IMR-90 (cell line): ENCODE data around the gene AUTS2. TPM values are rescaled to one million over a fixed set of nuclear protein-coding genes. Genes with fewer than 3 reads are reported as not detected.

Source experiments
- ATAC-seq: fragments of 200-7000 bp; cut with Tn5 transposase; 2 replicates; pipeline ENCODE4 v1.9.1; 2020; ENCODE audit warnings: low read depth, mild to moderate bottlenecking, moderate library complexity
- BruUV-seq: library from RNA; stranded (reverse); fragments of 400-500 nt; replicated peaks from 2 replicates; lab custom pipeline; 2021; lab: Mats Ljungman, UMichigan
- CTCF ChIA-PET: fragments of 300-600 bp; formaldehyde crosslinking; extraction: SDS; loops from one replicate; lab custom pipeline; 2021; ENCODE audit warnings: antibody characterized with exemption; lab: Yijun Ruan, JAX
- POLR2A ChIA-PET: fragments of 300-600 bp; sonication (Branson Sonifier 250); formaldehyde crosslinking; loops from one replicate; lab custom pipeline; 2022; ENCODE audit warnings: antibody characterized with exemption; ENCODE audit not compliant: unreplicated experiment; lab: Charles Lee
- DNase-seq: peaks from one replicate; pipeline ENCODE4 v3.0.0; 2013
- H2AFZ ChIP-seq: replicated peaks from 2 replicates; pipeline ENCODE3; 2013; ENCODE audit warnings: low read length, mild to moderate bottlenecking; ENCODE audit not compliant: poor library complexity
- H2AK5ac ChIP-seq: 2 replicates; pipeline ENCODE4 v1.6.1; 2013; ENCODE audit warnings: low read depth, low read length, inconsistent platforms
- H2AK9ac ChIP-seq: replicated peaks from 2 replicates; pipeline ENCODE3; 2013; ENCODE audit warnings: mild to moderate bottlenecking, low read depth, low read length, moderate library complexity; ENCODE audit not compliant: poor library complexity
- H2BK120ac ChIP-seq: 2 replicates; pipeline ENCODE4 v1.6.1; 2013; ENCODE audit warnings: low read depth, low read length, inconsistent platforms
- H2BK15ac ChIP-seq: 3 replicates; pipeline ENCODE4 v1.6.1; 2013; ENCODE audit warnings: low read depth, low read length, inconsistent platforms
- H2BK20ac ChIP-seq: 2 replicates; pipeline ENCODE4 v1.6.1; 2013; ENCODE audit warnings: low read depth, mild to moderate bottlenecking, inconsistent platforms, low read length, moderate library complexity
- H2BK5ac ChIP-seq: 2 replicates; pipeline ENCODE4 v1.6.1; 2013; ENCODE audit warnings: mild to moderate bottlenecking, low read depth, low read length, inconsistent platforms; ENCODE audit not compliant: poor library complexity, severe bottlenecking
- H3K14ac ChIP-seq: replicated peaks from 2 replicates; pipeline ENCODE4 v1.6.1; 2013; ENCODE audit warnings: low read depth, low read length, inconsistent platforms
- H3K18ac ChIP-seq: 2 replicates; pipeline ENCODE4 v1.6.1; 2013; ENCODE audit warnings: low read depth, low read length, control low read depth
- H3K23ac ChIP-seq: 2 replicates; pipeline ENCODE4 v1.6.1; 2013; ENCODE audit warnings: low read depth, low read length, inconsistent platforms
- H3K27ac ChIP-seq: 2 replicates; pipeline ENCODE4 v1.5.1; 2013; ENCODE audit warnings: mild to moderate bottlenecking, control low read depth, low read length; ENCODE audit not compliant: insufficient read depth
- H3K27me3 ChIP-seq: 2 replicates; pipeline ENCODE4 v1.6.1; 2013; ENCODE audit warnings: low read length; ENCODE audit not compliant: control insufficient read depth, insufficient read depth
- H3K36me3 ChIP-seq: 2 replicates; pipeline ENCODE4 v1.6.1; 2013; ENCODE audit warnings: low read length, mixed read lengths; ENCODE audit not compliant: control insufficient read depth, insufficient read depth
- H3K4ac ChIP-seq: 2 replicates; pipeline ENCODE4 v1.6.1; 2013; ENCODE audit warnings: low read depth, low read length, inconsistent platforms
- H3K4me1 ChIP-seq: 2 replicates; pipeline ENCODE4 v1.6.1; 2013; ENCODE audit warnings: low read length, mixed read lengths; ENCODE audit not compliant: control insufficient read depth, insufficient read depth
- H3K4me2 ChIP-seq: 2 replicates; pipeline ENCODE4 v1.6.1; 2013; ENCODE audit warnings: low read depth, mild to moderate bottlenecking, control low read depth, low read length, moderate library complexity
- H3K4me3 ChIP-seq: 2 replicates; pipeline ENCODE4 v1.5.1; 2013; ENCODE audit warnings: low read depth, mild to moderate bottlenecking, control low read depth, low read length, moderate library complexity; ENCODE audit not compliant: insufficient read depth
- H3K56ac ChIP-seq: 2 replicates; pipeline ENCODE4 v1.6.1; 2013; ENCODE audit warnings: low read length, inconsistent platforms; ENCODE audit not compliant: insufficient read depth; ENCODE audit errors: extremely low read depth
- H3K79me1 ChIP-seq, 2 experiments: 2 replicates each; pipeline ENCODE4 v1.6.1; 2013; ENCODE audit warnings: low read length in 2 of 2, inconsistent platforms in 1 of 2, low read depth in 1 of 2
- H3K9ac ChIP-seq: 2 replicates; pipeline ENCODE4 v1.6.1; 2013; ENCODE audit warnings: low read depth, low read length, control low read depth
- H3K9me1 ChIP-seq: 2 replicates; pipeline ENCODE4 v1.6.1; 2013; ENCODE audit warnings: low read length, inconsistent platforms; ENCODE audit not compliant: insufficient read depth
- H3K9me3 ChIP-seq: 2 replicates; pipeline ENCODE4 v1.6.1; 2013; ENCODE audit warnings: low read length; ENCODE audit not compliant: control insufficient read depth, insufficient read depth
- H4K20me1 ChIP-seq: 2 replicates; pipeline ENCODE4 v1.6.1; 2013; ENCODE audit warnings: low read length, inconsistent platforms; ENCODE audit not compliant: insufficient read depth
- H4K5ac ChIP-seq: 2 replicates; pipeline ENCODE4 v1.6.1; 2013; ENCODE audit warnings: mild to moderate bottlenecking, low read depth, low read length, control low read depth
- H4K8ac ChIP-seq, 2 experiments: 2 replicates each; pipeline ENCODE4 v1.6.1; 2013; ENCODE audit warnings: low read depth in 2 of 2, low read length in 2 of 2, control low read depth in 1 of 2, inconsistent platforms in 1 of 2
- H4K91ac ChIP-seq: 2 replicates; pipeline ENCODE4 v1.6.1; 2013; ENCODE audit warnings: low read depth, low read length, inconsistent platforms; ENCODE audit not compliant: insufficient read depth
- BHLHE40 ChIP-seq: fragments of 150-350 bp; IDR thresholded peaks from 2 replicates; pipeline ENCODE4 v1.6.1; 2016; ENCODE audit warnings: mild to moderate bottlenecking, low read depth, low read length
- CTCF ChIP-seq: conservative IDR thresholded peaks from 2 replicates; pipeline ENCODE4 v1.5.1; 2012; ENCODE audit warnings: mild to moderate bottlenecking, low read depth, low read length, improper control_type of control experiment
- FOS ChIP-seq: fragments of 150-350 bp; IDR thresholded peaks from 2 replicates; pipeline ENCODE4 v1.6.1; 2016; ENCODE audit warnings: low read depth, low read length
- MAZ ChIP-seq: IDR thresholded peaks from 2 replicates; pipeline ENCODE4 v1.6.1; 2012; ENCODE audit warnings: low read depth, mild to moderate bottlenecking, low read length, improper control_type of control experiment, moderate library complexity, borderline replicate concordance
- MXI1 ChIP-seq: IDR thresholded peaks from 2 replicates; pipeline ENCODE4 v1.6.1; 2012; ENCODE audit warnings: low read depth, mild to moderate bottlenecking, low read length, moderate library complexity, borderline replicate concordance
- NFE2L2 ChIP-seq: fragments of 150-350 bp; IDR thresholded peaks from 2 replicates; pipeline ENCODE4 v1.6.1; 2016; ENCODE audit warnings: low read depth, mild to moderate bottlenecking, low read length
- POLR2A ChIP-seq: IDR thresholded peaks from 2 replicates; pipeline ENCODE4 v1.6.1; 2012; ENCODE audit warnings: mild to moderate bottlenecking, low read depth, low read length
- RCOR1 ChIP-seq: IDR thresholded peaks from 2 replicates; pipeline ENCODE4 v1.6.1; 2012; ENCODE audit warnings: mild to moderate bottlenecking, low read length, improper control_type of control experiment; ENCODE audit not compliant: insufficient replicate concordance
- SMC3 ChIP-seq: fragments of 150-350 bp; IDR thresholded peaks from 2 replicates; pipeline ENCODE4 v1.6.1; 2016; ENCODE audit warnings: low read depth, mild to moderate bottlenecking, antibody characterized with exemption, low read length, moderate library complexity
- USF2 ChIP-seq: fragments of 150-350 bp; IDR thresholded peaks from 2 replicates; pipeline ENCODE4 v1.6.1; 2017; ENCODE audit warnings: mild to moderate bottlenecking, antibody characterized with exemption, low read length, low read depth
- WGBS, 2 experiments: methylation state at CpG; one replicate each; pipeline versions ENCODE4 v1.1.5 to v1.1.7; 2013; ENCODE audit warnings: missing lambda C conversion rate in 2 of 2; ENCODE audit not compliant: insufficient read length in 1 of 2; ENCODE audit errors: extremely low coverage in 2 of 2; 5-methylcytosine and 5-hydroxymethylcytosine counted together
- dilution Hi-C: fragments of 300-500 bp; cut with HindIII; formaldehyde crosslinking; loops from one replicate; pipeline ENCODE4 v1.14.3; 2018; ENCODE audit warnings: low sequenced_read_pairs; ENCODE audit not compliant: unreplicated experiment
- in situ Hi-C: fragments of 300-500 bp; cut with MboI; formaldehyde crosslinking; loops from 3 replicates; pipeline ENCODE4 v1.14.3; 2019; ENCODE audit warnings: low sequenced_read_pairs, inconsistent platforms, mixed read lengths
- intact Hi-C: fragments of 100-400 bp; cut with micrococcal nuclease; formaldehyde crosslinking; loops from 2 replicates; pipeline ENCODE4 v1.10.0; 2022
- polyA plus RNA-seq, 3 experiments: library from polyadenylated mRNA; depleted of rRNA; stranded (reverse); fragments of >200 nt; gene quantifications; 2 replicates each; pipeline ENCODE4 v1.2.3, GENCODE V29; 2012; ENCODE audit warnings: low replicate concordance in 1 of 3
- total RNA-seq: library from RNA; depleted of rRNA; stranded (reverse); fragments of >200 nt; gene quantifications from 2 replicates; pipeline ENCODE4 v1.2.3, GENCODE V29; 2012

The AUTS2 gene
- total and polyA plus RNA-seq, 2 of the 4 experiments (the other 2 are of a cell fraction): 0.90 to 3.0 TPM

GRCh38 chr7:69643708-69644445, 45.6 kb downstream of the AUTS2 start:
- Histone ChIP-seq H3K79me1 (no peaks in the 10 kb centered on the region), H4K20me1 (no peaks in the 10 kb centered on the region), H2AFZ (no peak overlapping the region), H2AK9ac (no peak overlapping the region), H3K9me3 (no peaks in the 10 kb centered on the region), H3K4me3 (no peak overlapping the region), H3K14ac (no peak overlapping the region), H2BK15ac (no peak overlapping the region), H3K27ac (no peak overlapping the region), H3K4me2 (no peak overlapping the region), H2BK120ac (no peak overlapping the region), H3K9ac (no peak overlapping the region), H3K23ac (no peak overlapping the region), H3K36me3 (no peaks in the 10 kb centered on the region), H4K91ac (no peak overlapping the region), H2AK5ac (no peak overlapping the region), H3K27me3 (no peaks in the 10 kb centered on the region), H3K9me1 (no peaks in the 10 kb centered on the region), H2BK5ac (no peak overlapping the region), H4K5ac (no peak overlapping the region), H4K8ac (no peak overlapping the region), H2BK20ac (no peak overlapping the region), H3K18ac (no peak overlapping the region), H3K4me1 (no peaks in the 10 kb centered on the region), H3K4ac (no peak overlapping the region), H3K56ac (no peak overlapping the region)
- CTCF ChIA-PET: no interaction called here
- POLR2A ChIA-PET: no interaction called here
- WGBS, 2 experiments: no CpG with 5 or more reads among the region's 3 CpGs
- in situ Hi-C loops: no loop called here
- DNase-seq: no peak
- dilution Hi-C loops: no loop called here
- no TSS peak for BruUV-seq
- TF ChIP-seq CTCF (no peak), USF2 (no peak), RCOR1 (no peak), BHLHE40 (no peak), FOS (no peak), NFE2L2 (no peak), MAZ (no peak), MXI1 (no peak), POLR2A (no peak), SMC3 (no peak)
- intact Hi-C loops: no loop called here
- ATAC-seq: no peak
